HepG2 (cell line): ENCODE results near the gene RNFT2. TPM values are rescaled to one million over a fixed set of nuclear protein-coding genes. Genes with fewer than 3 reads are reported as not detected.

ENCODE experiments used
- ATAC-seq: fragments of 200-7000 bp; cut with Tn5 transposase; 3 replicates; pipeline ENCODE4 v1.9.1; 2020; ENCODE audit warnings: mild to moderate bottlenecking, moderate library complexity
- BruUV-seq: library from RNA; stranded (reverse); fragments of 400-500 nt; replicated peaks from 2 replicates; lab custom pipeline; 2021; lab: Mats Ljungman, UMichigan
- CTCF ChIA-PET: fragments of 300-600 bp; formaldehyde crosslinking; extraction: SDS; loops from one replicate; lab custom pipeline; 2021; ENCODE audit warnings: low total read pairs, inconsistent platforms, low intra/inter-chr PET ratio; lab: Yijun Ruan, JAX
- POLR2A ChIA-PET: fragments of 350-600 bp; sonication (Branson Sonifier 250); formaldehyde crosslinking; loops from one replicate; lab custom pipeline; 2020; ENCODE audit warnings: antibody characterized with exemption, inconsistent platforms; lab: Yijun Ruan, JAX
- DNase-seq: peaks from one replicate; pipeline ENCODE4 v3.0.0-alpha.2; 2015; ENCODE audit warnings: low spot score
- FAIRE-seq: peaks from 3 replicates; lab custom pipeline; 2011; peaks lifted over from hg19 to GRCh38; lab: Jason Lieb, UNC
- H2AFZ ChIP-seq: one replicate; pipeline ENCODE4 v1.6.1; 2011; ENCODE audit warnings: low read length, inconsistent platforms
- H3K27ac ChIP-seq: fragments of 300-600 bp; 3 replicates; pipeline ENCODE4 v1.8.0; 2011; ENCODE audit warnings: mixed run types, mild to moderate bottlenecking, mixed read lengths, low read length, inconsistent platforms; ENCODE audit not compliant: insufficient read depth; ENCODE audit errors: extremely low read length
- H3K27me3 ChIP-seq, 2 experiments: fragments of 200-600 bp in 1 of 2; 2 replicates in 1 of 2; 3 replicates in 1 of 2; pipeline versions ENCODE4 v1.6.0 to v1.8.0; 2011; ENCODE audit warnings: low read length in 2 of 2, mild to moderate bottlenecking in 2 of 2, moderate library complexity in 2 of 2, inconsistent platforms in 1 of 2; ENCODE audit not compliant: insufficient read depth in 2 of 2, control insufficient read depth in 1 of 2
- H3K36me3 ChIP-seq, 2 experiments: fragments of 200-600 bp in 1 of 2; replicated peaks in 1 of 2; 2 replicates in 1 of 2; 3 replicates in 1 of 2; pipeline versions ENCODE4 v1.5.1 to v1.8.0; 2011; ENCODE audit warnings: low read length in 2 of 2, inconsistent platforms in 1 of 2; ENCODE audit not compliant: insufficient read depth in 2 of 2, control insufficient read depth in 1 of 2
- H3K4me1 ChIP-seq: 2 replicates; pipeline ENCODE4 v1.5.1; 2012; ENCODE audit warnings: low read length, inconsistent platforms; ENCODE audit not compliant: insufficient read depth
- H3K4me2 ChIP-seq: 2 replicates; pipeline ENCODE4 v1.6.0; 2011; ENCODE audit warnings: low read depth, low read length, inconsistent platforms
- H3K4me3 ChIP-seq, 3 experiments: fragments of 200-600 bp in 1 of 3; sonication (generic), shearing (Covaris generic) in 1 of 3; replicated peaks in 1 of 3; 2 replicates each; pipeline ENCODE4 v1.5.1; 2011 to 2016; ENCODE audit warnings: low read length in 3 of 3, inconsistent platforms in 2 of 3, low read depth in 2 of 3, mild to moderate bottlenecking in 2 of 3, control low read depth in 1 of 3, mixed read lengths in 1 of 3; ENCODE audit not compliant: insufficient read depth in 1 of 3
- H3K79me2 ChIP-seq: one replicate; pipeline ENCODE4 v1.6.1; 2011; ENCODE audit warnings: low read length, inconsistent platforms; ENCODE audit not compliant: insufficient read depth
- H3K9ac ChIP-seq: 2 replicates; pipeline ENCODE4 v1.6.0; 2011; ENCODE audit warnings: mild to moderate bottlenecking, low read depth, low read length, inconsistent platforms; ENCODE audit not compliant: insufficient read depth
- H3K9me3 ChIP-seq: 2 replicates; pipeline ENCODE4 v1.5.1; 2012; ENCODE audit warnings: mild to moderate bottlenecking, low read length
- H4K20me1 ChIP-seq: 2 replicates; pipeline ENCODE4 v1.6.0; 2011; ENCODE audit warnings: inconsistent platforms, mild to moderate bottlenecking, low read length, moderate library complexity; ENCODE audit not compliant: insufficient read depth
- CHD4 ChIP-seq: fragments of 200-600 bp; sonication (generic); IDR thresholded peaks from 2 replicates; pipeline ENCODE4 v1.7.0; 2017; ENCODE audit warnings: mild to moderate bottlenecking, low read length, borderline replicate concordance
- CREB1 ChIP-seq, 2 experiments: fragments of 450-650 bp in 1 of 2; IDR thresholded peaks; 2 replicates each; pipeline ENCODE4 v1.6.1; 2016 to 2017; ENCODE audit warnings: control low read depth in 1 of 2, mild to moderate bottlenecking in 1 of 2, missing compliant biosample characterization in 1 of 2, missing genetic modification characterization in 1 of 2
- HCFC1 ChIP-seq: fragments of 150-350 bp; IDR thresholded peaks from 2 replicates; pipeline ENCODE4 v1.6.1; 2014; ENCODE audit warnings: low read depth, low read length
- ZBTB20 ChIP-seq: sonication (generic); formaldehyde crosslinking; IDR thresholded peaks from 2 replicates; pipeline ENCODE4 v1.8.1; 2023; ENCODE audit warnings: missing genetic modification reagents, low read depth, mild to moderate bottlenecking, borderline replicate concordance
- ZNF484 ChIP-seq: sonication (generic); formaldehyde crosslinking; IDR thresholded peaks from 2 replicates; pipeline ENCODE4 v1.5.1; 2020; ENCODE audit warnings: mild to moderate bottlenecking, low read depth, missing genetic modification reagents, borderline replicate concordance
- WGBS: methylation state at CpG from one replicate; pipeline ENCODE4 v1.1.6; 2017; ENCODE audit warnings: low lambda C conversion rate; 5-methylcytosine and 5-hydroxymethylcytosine counted together
- in situ Hi-C: cut with HindIII; loops from 2 replicates; pipeline ENCODE4 v1.10.0; 2017; ENCODE audit warnings: low pct_unique_long_range_greater_than_20kb; ENCODE audit not compliant: extremely low pct_ligation_motif_present
- intact Hi-C: fragments of 100-400 bp; cut with micrococcal nuclease; formaldehyde crosslinking; loops from one replicate; pipeline ENCODE4 v1.10.0; 2022; ENCODE audit not compliant: unreplicated experiment
- polyA plus RNA-seq, 8 experiments: library from polyadenylated mRNA; depleted of rRNA in 3 of 8; stranded (reverse) in 7 of 8; unstranded in 1 of 8; fragments of >200 nt; fragmentation: Illumina TruSeq in 4 of 8; extraction: Trizol in 4 of 8; gene quantifications; 2 replicates each; pipeline versions ENCODE4 v1.2.1 to v1.2.3, GENCODE V29; 2011 to 2016; ENCODE audit warnings: low read depth in 4 of 8, missing spikeins in 1 of 8, mixed read lengths in 1 of 8; ENCODE audit not compliant: insufficient read depth in 1 of 8
- total RNA-seq, 5 experiments: library from RNA; depleted of rRNA; stranded (reverse); fragments of >200 nt; fragmentation: Illumina TruSeq; extraction: Trizol; gene quantifications; 2 replicates each; pipeline ENCODE4 v1.2.3, GENCODE V29; 2016; ENCODE audit warnings: low read depth in 1 of 5
- TF ChIP-seq, protein P1 (sequence below), 2 experiments: sonication (generic) in 1 of 2; formaldehyde crosslinking in 1 of 2; IDR thresholded peaks; 2 replicates each; pipeline versions ENCODE4 v1.5.1 to v1.6.1; 2011 to 2020; ENCODE audit warnings: borderline replicate concordance in 1 of 2, low read depth in 1 of 2, low read length in 1 of 2, mild to moderate bottlenecking in 1 of 2, missing genetic modification reagents in 1 of 2, moderate library complexity in 1 of 2

Gene RNFT2
- total and polyA plus RNA-seq, 2 of the 13 experiments (the other 11 are each of a cell fraction or from before 2014, with no cell fraction given), result 3.3 to 8.3 TPM

DNA sequence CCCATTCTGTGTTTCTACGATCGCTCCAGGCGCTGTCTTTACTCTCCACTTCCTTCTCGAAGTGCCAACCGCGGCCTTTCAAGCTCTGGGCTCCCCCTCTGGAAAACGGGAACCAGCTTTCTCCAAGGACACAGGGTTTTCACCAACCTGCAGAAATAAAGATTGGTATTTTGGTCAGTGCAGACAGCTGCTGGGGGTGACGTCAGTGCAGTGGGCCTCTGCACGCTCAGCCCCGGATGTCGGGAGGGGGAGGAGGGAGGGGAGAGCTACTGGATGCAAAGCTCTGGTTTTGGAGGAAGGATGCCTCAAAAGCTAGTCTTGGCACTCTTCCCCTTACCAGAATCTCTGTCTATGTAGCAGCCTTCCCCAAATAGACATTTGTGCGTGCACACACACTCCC is 123.2 kb downstream of the RNFT2 start (continued):
- TF ChIP-seq, protein P1, sequence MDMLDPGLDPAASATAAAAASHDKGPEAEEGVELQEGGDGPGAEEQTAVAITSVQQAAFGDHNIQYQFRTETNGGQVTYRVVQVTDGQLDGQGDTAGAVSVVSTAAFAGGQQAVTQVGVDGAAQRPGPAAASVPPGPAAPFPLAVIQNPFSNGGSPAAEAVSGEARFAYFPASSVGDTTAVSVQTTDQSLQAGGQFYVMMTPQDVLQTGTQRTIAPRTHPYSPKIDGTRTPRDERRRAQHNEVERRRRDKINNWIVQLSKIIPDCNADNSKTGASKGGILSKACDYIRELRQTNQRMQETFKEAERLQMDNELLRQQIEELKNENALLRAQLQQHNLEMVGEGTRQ (IDR thresholded peaks at IDR 0.05; ENCODE audit: low read depth, low read length), result no peak
- TF ChIP-seq, protein P1 (CRISPR knock-in tag; IDR thresholded peaks at IDR 0.05; ENCODE audit: borderline replicate concordance), result no peak
- TF ChIP-seq CREB1 (IDR thresholded peaks at IDR 0.05) (peak; percentile 79), CREB1 (CRISPR knock-in tag; IDR thresholded peaks at IDR 0.05) (0 out of 2 replicates have a peak, but pooled peaks have one; percentile 39), ZNF484 (CRISPR knock-in tag) (no peak)
- TF ChIP-seq, all 625 proteins: peak for 2

DNA sequence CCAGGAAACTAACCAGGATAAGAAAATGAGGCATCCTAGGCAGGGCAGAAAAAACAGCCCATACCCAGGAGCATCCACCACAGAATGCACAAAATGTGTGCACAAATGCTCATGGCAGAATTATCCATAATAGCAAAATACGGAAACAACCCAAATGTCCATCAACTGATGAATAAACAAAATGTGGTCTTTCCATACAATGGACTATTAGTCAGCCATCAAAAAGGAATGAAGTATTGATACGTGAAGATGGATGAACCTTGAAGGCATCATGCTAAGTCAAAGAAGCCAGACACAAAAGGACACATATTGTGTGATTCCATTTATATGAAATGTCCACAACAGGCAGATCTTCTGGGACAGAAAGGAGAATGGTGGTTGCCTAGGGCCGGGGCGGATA is 124.1 kb downstream of the RNFT2 start:
- no TSS peak for BruUV-seq
- no peak for FAIRE-seq

More for the DNA sequence above, 124.1 kb downstream of the RNFT2 start:
- ChIA-PET CTCF (no interaction called here), POLR2A (no interaction called here)
- no peaks in the 10 kb centered on the region for H3K36me3 ChIP-seq
- H3K79me2 ChIP-seq, result no peaks in the 10 kb centered on the region
- no peak overlapping the region for H2AFZ ChIP-seq
- in situ Hi-C loops (no loop called here), intact Hi-C loops (no loop called here)
- no peak for TF ChIP-seq HCFC1
- no peak for TF ChIP-seq CHD4
- TF ChIP-seq ZBTB20 (CRISPR knock-in tag), result no peak
- H3K4me2 ChIP-seq, result no peak overlapping the region
- no peak overlapping the region for H3K4me3 ChIP-seq
- ATAC-seq (no peak), DNase-seq (no peak)
- H4K20me1 ChIP-seq, result no peaks in the 10 kb centered on the region
- H3K9ac ChIP-seq, result no peak overlapping the region
- 85% methylated on average over 4 of the region's 4 CpGs for WGBS
- H3K27me3 ChIP-seq, result peaks cover 0 to 27% of the 10 kb centered on the region in 2 experiments; a peak in 3 of 5 replicates
- H3K9me3 ChIP-seq, result no peaks in the 10 kb centered on the region
- H3K27ac ChIP-seq, result no peak overlapping the region
- peaks cover 34% of the 10 kb centered on the region for H3K4me1 ChIP-seq
